Osteocyte (in vitro differentiated cells): ENCODE measurements around the gene IFNG-AS1. TPM values are rescaled to one million over a fixed set of nuclear protein-coding genes. Genes with fewer than 3 reads are reported as not detected.

Experiments
- DNase-seq: peaks from one replicate; pipeline ENCODE4 v3.0.0; 2021; ENCODE audit warnings: mixed read lengths; ENCODE audit not compliant: unreplicated experiment; ENCODE audit errors: extremely low spot score
- H3K27ac Mint-ChIP-seq: one replicate; pipeline ENCODE4 v1.8.0; 2021; ENCODE audit warnings: mild to moderate bottlenecking, mixed read lengths; ENCODE audit not compliant: unreplicated experiment
- H3K27me3 Mint-ChIP-seq: one replicate; pipeline ENCODE4 v1.8.0; 2021; ENCODE audit warnings: mixed read lengths; ENCODE audit not compliant: unreplicated experiment
- H3K36me3 Mint-ChIP-seq: one replicate; pipeline ENCODE4 v1.8.0; 2021; ENCODE audit warnings: mixed read lengths; ENCODE audit not compliant: unreplicated experiment
- H3K4me1 Mint-ChIP-seq: one replicate; pipeline ENCODE4 v1.8.0; 2021; ENCODE audit warnings: mixed read lengths; ENCODE audit not compliant: unreplicated experiment
- H3K4me3 Mint-ChIP-seq: one replicate; pipeline ENCODE4 v1.8.0; 2021; ENCODE audit warnings: mild to moderate bottlenecking, moderate library complexity, mixed read lengths; ENCODE audit not compliant: unreplicated experiment
- H3K9me3 Mint-ChIP-seq: one replicate; pipeline ENCODE4 v1.8.0; 2021; ENCODE audit warnings: mixed read lengths; ENCODE audit not compliant: unreplicated experiment
- total RNA-seq: library from RNA; stranded (reverse); gene quantifications from 2 replicates; pipeline ENCODE4 v1.2.1, GENCODE V29; 2021
- TF ChIP-seq, protein P1 (sequence below): fragments of 200-600 bp; sonication (generic); IDR thresholded peaks from 2 replicates; pipeline ENCODE4 v1.5.0; 2021; ENCODE audit warnings: antibody characterized with exemption, mild to moderate bottlenecking, moderate library complexity

IFNG-AS1 gene
- total RNA-seq, 1 donor from 2014 or later: not detected

DNA sequence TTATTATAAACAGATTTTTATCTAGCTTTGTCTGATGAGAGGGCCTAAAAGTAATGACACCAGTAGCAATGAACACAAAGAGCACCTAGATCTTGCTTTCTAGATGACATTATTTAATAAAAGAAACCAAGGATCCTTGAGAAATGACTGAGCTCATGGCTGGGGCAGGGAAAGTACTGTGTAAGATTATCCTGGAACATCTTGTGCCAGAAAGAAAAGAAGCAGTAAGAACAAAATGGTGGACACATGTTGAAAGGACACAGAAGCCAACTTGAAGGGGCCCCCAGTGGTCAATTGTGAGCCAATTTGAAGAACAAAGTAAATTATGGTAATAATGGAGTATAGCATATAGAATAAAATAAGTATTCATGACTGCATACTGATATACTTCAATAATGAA, 10.0 kb downstream of the IFNG-AS1 start:
- H3K27ac Mint-ChIP-seq: no peak overlapping the region
- H3K9me3 Mint-ChIP-seq: no peaks in the 10 kb centered on the region
- no peak for DNase-seq
- no peaks in the 10 kb centered on the region for H3K36me3 Mint-ChIP-seq
- no peaks in the 10 kb centered on the region for H3K27me3 Mint-ChIP-seq
- no peaks in the 10 kb centered on the region for H3K4me1 Mint-ChIP-seq
- TF ChIP-seq, protein P1, sequence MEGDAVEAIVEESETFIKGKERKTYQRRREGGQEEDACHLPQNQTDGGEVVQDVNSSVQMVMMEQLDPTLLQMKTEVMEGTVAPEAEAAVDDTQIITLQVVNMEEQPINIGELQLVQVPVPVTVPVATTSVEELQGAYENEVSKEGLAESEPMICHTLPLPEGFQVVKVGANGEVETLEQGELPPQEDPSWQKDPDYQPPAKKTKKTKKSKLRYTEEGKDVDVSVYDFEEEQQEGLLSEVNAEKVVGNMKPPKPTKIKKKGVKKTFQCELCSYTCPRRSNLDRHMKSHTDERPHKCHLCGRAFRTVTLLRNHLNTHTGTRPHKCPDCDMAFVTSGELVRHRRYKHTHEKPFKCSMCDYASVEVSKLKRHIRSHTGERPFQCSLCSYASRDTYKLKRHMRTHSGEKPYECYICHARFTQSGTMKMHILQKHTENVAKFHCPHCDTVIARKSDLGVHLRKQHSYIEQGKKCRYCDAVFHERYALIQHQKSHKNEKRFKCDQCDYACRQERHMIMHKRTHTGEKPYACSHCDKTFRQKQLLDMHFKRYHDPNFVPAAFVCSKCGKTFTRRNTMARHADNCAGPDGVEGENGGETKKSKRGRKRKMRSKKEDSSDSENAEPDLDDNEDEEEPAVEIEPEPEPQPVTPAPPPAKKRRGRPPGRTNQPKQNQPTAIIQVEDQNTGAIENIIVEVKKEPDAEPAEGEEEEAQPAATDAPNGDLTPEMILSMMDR: no peak
- no peak overlapping the region for H3K4me3 Mint-ChIP-seq

DNA sequence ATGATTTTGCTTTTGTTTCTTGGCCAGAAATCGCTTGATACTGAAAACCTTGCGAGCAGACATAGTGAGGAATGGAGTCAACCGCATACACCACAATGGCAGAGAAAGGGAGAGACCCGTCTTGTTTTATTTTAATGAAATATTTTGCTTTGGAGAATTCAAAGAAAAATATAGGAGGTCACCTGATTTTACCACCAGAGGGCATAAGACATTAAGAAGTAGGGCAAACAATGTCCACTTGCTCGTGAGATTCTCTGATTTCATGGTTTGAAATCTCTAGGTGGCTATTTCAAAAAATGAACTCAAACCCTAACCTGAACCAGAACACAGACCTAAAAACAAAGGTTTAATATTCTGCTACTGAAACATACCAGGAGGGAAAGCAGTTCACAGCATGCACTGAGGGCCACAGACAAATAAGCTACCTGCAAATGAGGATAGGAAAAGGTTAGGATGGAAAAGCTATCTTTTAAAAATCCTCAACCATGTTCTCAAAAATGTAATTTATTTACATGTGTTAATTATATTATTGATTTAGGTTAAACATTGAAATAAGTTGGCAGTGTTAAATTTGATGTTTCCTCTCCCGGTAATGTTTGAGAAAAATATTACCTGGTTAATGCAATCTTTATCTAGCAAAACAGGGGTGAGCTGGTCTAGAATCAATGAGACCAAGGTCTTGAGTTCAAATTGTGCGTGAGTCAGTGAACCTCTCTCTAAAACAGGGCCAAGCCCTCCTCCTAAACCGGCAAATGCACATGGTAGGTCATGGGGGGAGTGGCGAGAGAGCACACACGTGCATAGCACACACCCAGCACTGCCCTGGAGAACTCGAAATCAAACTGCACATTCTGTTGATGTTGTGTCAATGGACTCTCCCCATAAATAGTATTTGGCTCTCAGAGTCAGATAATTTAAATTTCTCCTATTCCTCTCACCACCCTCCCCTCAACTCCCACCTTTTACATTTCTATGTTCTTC, 12.5 kb downstream of the IFNG-AS1 start:
- TF ChIP-seq, protein P1: peak; percentile 40
- no peaks in the 10 kb centered on the region for H3K9me3 Mint-ChIP-seq
- H3K4me3 Mint-ChIP-seq: no peak overlapping the region
- H3K36me3 Mint-ChIP-seq: no peaks in the 10 kb centered on the region
- no peak overlapping the region for H3K27ac Mint-ChIP-seq
- no peaks in the 10 kb centered on the region for H3K27me3 Mint-ChIP-seq
- no peaks in the 10 kb centered on the region for H3K4me1 Mint-ChIP-seq
- no peak for DNase-seq

DNA sequence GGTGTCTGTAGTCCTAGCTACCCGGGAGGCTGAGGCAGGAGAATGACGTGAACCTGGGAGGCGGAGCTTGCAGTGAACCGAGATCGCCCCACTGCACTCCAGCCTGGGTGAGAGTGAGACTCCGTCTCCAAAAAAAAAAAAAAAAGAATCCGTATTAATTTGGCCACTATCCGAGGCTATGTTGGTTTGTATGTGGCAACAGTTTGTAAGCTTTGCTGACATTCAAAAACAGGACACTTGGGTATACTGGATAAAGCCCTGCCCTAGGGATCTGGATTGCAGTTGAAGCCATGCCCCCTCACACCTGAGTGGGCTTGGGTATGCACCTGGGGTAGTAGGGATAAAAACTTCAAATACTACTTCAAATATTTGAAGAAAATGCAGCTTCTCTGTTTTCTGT, 14.5 kb downstream of the IFNG-AS1 start:
- no peaks in the 10 kb centered on the region for H3K36me3 Mint-ChIP-seq
- H3K27me3 Mint-ChIP-seq: no peaks in the 10 kb centered on the region
- H3K4me3 Mint-ChIP-seq: no peak overlapping the region
- DNase-seq: no peak
- TF ChIP-seq, protein P1: no peak
- H3K27ac Mint-ChIP-seq: no peak overlapping the region
- peaks cover 8% of the 10 kb centered on the region for H3K4me1 Mint-ChIP-seq
- H3K9me3 Mint-ChIP-seq: no peaks in the 10 kb centered on the region

DNA sequence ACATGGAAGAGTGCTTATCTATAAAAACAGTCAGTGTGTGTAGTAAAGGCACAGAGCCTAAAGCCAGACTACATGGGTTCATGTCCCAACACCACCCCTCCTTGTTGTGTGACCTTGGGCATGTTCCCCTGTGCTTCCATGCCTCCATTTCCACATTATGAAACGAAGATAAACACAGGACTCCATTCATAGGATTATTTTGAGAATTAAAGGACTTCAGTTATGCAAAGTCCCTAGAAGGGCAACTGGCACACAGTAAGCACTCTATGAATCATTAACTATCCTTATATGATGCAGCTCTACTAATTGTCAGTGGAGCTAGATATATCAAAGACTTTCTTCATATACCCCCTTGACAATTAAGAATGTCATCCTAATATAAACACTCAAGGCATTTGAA, 17.8 kb downstream of the IFNG-AS1 start:
- H3K36me3 Mint-ChIP-seq: no peaks in the 10 kb centered on the region
- H3K9me3 Mint-ChIP-seq: no peaks in the 10 kb centered on the region
- H3K4me1 Mint-ChIP-seq: peaks cover 9% of the 10 kb centered on the region
- H3K4me3 Mint-ChIP-seq: no peak overlapping the region
- no peak for DNase-seq
- TF ChIP-seq, protein P1: no peak
- H3K27ac Mint-ChIP-seq: no peak overlapping the region
- H3K27me3 Mint-ChIP-seq: no peaks in the 10 kb centered on the region

DNA sequence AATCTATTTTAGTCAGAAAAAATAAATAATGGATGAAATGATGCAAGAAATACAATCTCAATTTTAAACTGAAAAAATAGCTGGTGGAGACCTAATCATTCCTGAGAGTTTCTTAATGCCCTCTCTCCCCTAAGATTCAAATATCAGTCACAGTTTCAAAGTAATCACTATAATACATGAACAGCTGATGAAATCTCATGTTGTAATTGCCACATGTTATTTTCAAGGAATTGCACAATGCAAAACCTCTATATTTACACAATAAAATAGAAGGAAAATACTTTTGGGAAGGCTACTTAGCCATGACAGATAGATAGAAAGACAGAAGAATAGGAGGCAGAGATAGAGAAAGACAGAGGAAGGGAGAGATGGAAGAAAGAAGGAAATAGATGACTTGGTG, 18.2 kb downstream of the IFNG-AS1 start:
- DNase-seq: no peak
- H3K9me3 Mint-ChIP-seq: no peaks in the 10 kb centered on the region
- no peak overlapping the region for H3K27ac Mint-ChIP-seq
- TF ChIP-seq, protein P1: no peak
- H3K4me1 Mint-ChIP-seq: peaks cover 9% of the 10 kb centered on the region
- no peaks in the 10 kb centered on the region for H3K27me3 Mint-ChIP-seq
- H3K36me3 Mint-ChIP-seq: no peaks in the 10 kb centered on the region
- no peak overlapping the region for H3K4me3 Mint-ChIP-seq
